RWPE2 (cell line): ENCODE measurements around the gene UXT.

Experiments used
- ATAC-seq: fragments of 200-7000 bp; cut with Tn5 transposase; 3 replicates; pipeline ENCODE4 v1.9.1; 2021; ENCODE audit warnings: low read depth
- DNase-seq: peaks from one replicate; pipeline ENCODE4 v3.0.0-alpha.2; 2020; ENCODE audit warnings: low spot score
- H3K27ac ChIP-seq: fragments of 450-650 bp; 2 replicates; pipeline ENCODE4 v1.5.1; 2017; ENCODE audit warnings: mild to moderate bottlenecking; ENCODE audit not compliant: poor library complexity, severe bottlenecking
- H3K27me3 ChIP-seq: fragments of 250-450 bp; sonication (Bioruptor Pico); 2 replicates; pipeline ENCODE4 v1.5.1; 2021; ENCODE audit warnings: mild to moderate bottlenecking, moderate library complexity; ENCODE audit not compliant: insufficient read depth, poor library complexity, severe bottlenecking
- H3K36me3 ChIP-seq: fragments of 250-450 bp; sonication (Bioruptor Pico); 2 replicates; pipeline ENCODE4 v1.5.1; 2020; ENCODE audit warnings: low read depth, mild to moderate bottlenecking, moderate library complexity
- H3K4me1 ChIP-seq: fragments of 250-450 bp; sonication (Bioruptor Pico); 2 replicates; pipeline ENCODE4 v1.5.1; 2021; ENCODE audit warnings: mild to moderate bottlenecking, moderate library complexity; ENCODE audit not compliant: insufficient read depth, poor library complexity, severe bottlenecking
- H3K4me3 ChIP-seq: fragments of 250-450 bp; sonication (Bioruptor Pico); 2 replicates; pipeline ENCODE4 v1.5.1; 2021; ENCODE audit warnings: mild to moderate bottlenecking, moderate library complexity; ENCODE audit not compliant: severe bottlenecking
- H3K9me3 ChIP-seq: fragments of 250-450 bp; sonication (Bioruptor Pico); 2 replicates; pipeline ENCODE4 v1.5.1; 2021; ENCODE audit warnings: mild to moderate bottlenecking, moderate library complexity; ENCODE audit not compliant: severe bottlenecking
- CTCF ChIP-seq: fragments of 450-650 bp; IDR thresholded peaks from one replicate; pipeline ENCODE4 v1.5.1; 2017; ENCODE audit warnings: mild to moderate bottlenecking, moderate library complexity; ENCODE audit not compliant: poor library complexity, severe bottlenecking

UXT gene

GRCh38 chrX:47658684-47659420, at the start of gene UXT:
Gene UXT (minus strand): TSS chrX:47659180. CDS start chrX:47658927, 253 bp downstream.
- no peak for TF ChIP-seq CTCF
- ATAC-seq (peak; percentile 86), DNase-seq (peak; percentile 92)
- Histone ChIP-seq H3K27me3 (no peaks in the 10 kb centered on the region), H3K36me3 (peaks cover 32% of the 10 kb centered on the region), H3K4me1 (no peaks in the 10 kb centered on the region), H3K4me3 (peak within 1 kb of the TSS; percentile 88), H3K27ac (peak within 1 kb of the TSS; percentile 67), H3K9me3 (no peaks in the 10 kb centered on the region)

- H3K27me3 ChIP-seq = no peaks in the 10 kb centered on the region
- ATAC-seq (no peak), DNase-seq (no peak)
- no peaks in the 10 kb centered on the region for H3K4me1 ChIP-seq
- H3K36me3 ChIP-seq = no peaks in the 10 kb centered on the region
- H3K9me3 ChIP-seq = no peaks in the 10 kb centered on the region
- no peak overlapping the region for H3K4me3 ChIP-seq
- TF ChIP-seq CTCF = no peak
- H3K27ac ChIP-seq = no peak overlapping the region
Observed at GRCh38 chrX:47707031-47707780, 48.2 kb upstream of the UXT start.

- ATAC-seq = no peak
- no peaks in the 10 kb centered on the region for H3K36me3 ChIP-seq
- TF ChIP-seq CTCF = no peak
Observed at GRCh38 chrX:47706575-47706974, 47.6 kb upstream of the UXT start.

GRCh38 chrX:47704736-47705135, 45.8 kb upstream of the UXT start:
- H3K27ac ChIP-seq = no peak overlapping the region

More at GRCh38 chrX:47706575-47706974, 47.6 kb upstream of the UXT start:
- Histone ChIP-seq H3K4me3 (no peak overlapping the region), H3K27ac (no peak overlapping the region), H3K4me1 (no peaks in the 10 kb centered on the region), H3K27me3 (no peaks in the 10 kb centered on the region), H3K9me3 (no peaks in the 10 kb centered on the region)
- DNase-seq = no peak

More at GRCh38 chrX:47704736-47705135, 45.8 kb upstream of the UXT start:
- no peak for TF ChIP-seq CTCF
- Histone ChIP-seq H3K4me1 (no peaks in the 10 kb centered on the region), H3K4me3 (no peak overlapping the region), H3K27me3 (no peaks in the 10 kb centered on the region), H3K9me3 (no peaks in the 10 kb centered on the region), H3K36me3 (no peaks in the 10 kb centered on the region)
- ATAC-seq (no peak), DNase-seq (no peak)
